Renal cortical epithelial cell (primary cell): ENCODE results near the gene CHRM3. TPM values are rescaled to one million over a fixed set of nuclear protein-coding genes. Genes with fewer than 3 reads are reported as not detected.

ENCODE experiments used
- DNase-seq: peaks from one replicate; pipeline ENCODE4 v3.0.0-alpha.2; 2011; ENCODE audit warnings: low read depth
- total RNA-seq: library from RNA; depleted of rRNA; stranded (reverse); fragments of >200 nt; gene quantifications from 2 replicates; pipeline ENCODE4 v1.2.3, GENCODE V29; 2014

The CHRM3 gene
- total RNA-seq, 1 donor from 2014 or later: 8.6 TPM

DNA sequence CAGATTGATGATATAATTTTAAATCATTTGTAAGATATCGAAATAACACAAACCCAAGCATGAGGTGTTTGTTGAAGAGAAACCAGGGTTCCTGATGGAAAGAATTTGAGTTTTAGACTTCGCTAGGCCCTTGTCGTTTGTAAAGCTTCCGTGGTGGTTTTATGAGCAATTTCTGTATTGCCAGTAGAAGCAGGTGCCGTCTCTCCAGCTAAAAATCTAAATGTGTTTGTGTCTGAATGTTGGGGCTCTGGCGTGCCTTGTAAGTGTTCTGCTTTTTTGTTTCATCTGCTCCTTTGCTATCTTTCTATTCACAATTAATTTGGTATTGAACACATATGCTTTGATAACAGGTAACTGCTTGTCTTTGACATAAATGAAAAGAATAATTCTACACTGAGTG is 27.5 kb downstream of the CHRM3 start:
- DNase-seq: no peak

DNA sequence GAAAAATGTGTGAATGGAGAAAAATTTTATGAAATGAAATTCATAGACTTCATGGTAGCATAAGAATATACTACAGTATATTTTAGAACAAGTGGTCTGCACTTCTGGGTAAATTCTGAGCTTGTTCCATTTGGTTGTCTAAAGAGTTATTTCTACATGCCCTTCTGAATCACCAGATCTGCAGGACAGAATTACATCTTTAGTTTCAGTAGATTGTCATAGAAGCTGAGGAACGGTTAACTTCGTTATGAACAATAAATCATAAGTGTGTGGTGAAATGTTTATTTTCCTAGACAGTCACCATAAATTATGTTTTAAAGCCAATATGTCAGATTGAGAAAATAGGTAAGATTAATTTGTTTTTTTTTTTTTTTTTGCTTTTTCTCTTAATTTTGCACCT is 30.9 kb downstream of the CHRM3 start:
- DNase-seq: no peak

DNA sequence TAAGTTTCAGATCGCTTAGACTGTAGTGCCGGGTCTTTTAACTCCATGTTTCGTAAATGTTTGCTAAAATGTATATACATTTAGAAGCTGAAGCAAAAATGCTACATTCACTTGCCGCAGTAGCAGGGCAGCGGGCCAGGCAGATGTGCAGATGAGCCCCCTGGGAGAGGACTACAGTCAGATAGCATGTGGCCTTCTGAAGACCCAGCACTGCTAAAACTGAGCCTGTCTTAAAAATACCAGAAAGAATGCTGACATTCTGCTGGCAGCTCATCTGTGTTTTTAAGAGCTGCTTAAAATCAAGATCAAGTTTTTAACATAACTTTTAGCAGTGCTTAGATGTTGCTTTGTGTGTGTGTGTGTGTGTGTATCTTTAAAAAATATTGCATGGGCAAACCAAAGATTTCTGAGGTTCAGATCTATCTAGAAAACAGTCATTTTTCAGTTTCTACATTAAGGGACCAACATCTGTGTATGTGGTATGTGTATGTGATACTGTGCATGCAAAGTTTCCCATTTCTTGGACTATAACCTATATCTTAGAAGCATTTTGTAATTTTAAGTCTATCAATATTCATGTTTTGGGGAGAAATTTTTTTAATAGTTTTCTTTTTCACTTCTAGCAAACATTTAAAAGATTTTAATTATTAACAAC is 31.7 kb downstream of the CHRM3 start:
- DNase-seq: no peak

DNA sequence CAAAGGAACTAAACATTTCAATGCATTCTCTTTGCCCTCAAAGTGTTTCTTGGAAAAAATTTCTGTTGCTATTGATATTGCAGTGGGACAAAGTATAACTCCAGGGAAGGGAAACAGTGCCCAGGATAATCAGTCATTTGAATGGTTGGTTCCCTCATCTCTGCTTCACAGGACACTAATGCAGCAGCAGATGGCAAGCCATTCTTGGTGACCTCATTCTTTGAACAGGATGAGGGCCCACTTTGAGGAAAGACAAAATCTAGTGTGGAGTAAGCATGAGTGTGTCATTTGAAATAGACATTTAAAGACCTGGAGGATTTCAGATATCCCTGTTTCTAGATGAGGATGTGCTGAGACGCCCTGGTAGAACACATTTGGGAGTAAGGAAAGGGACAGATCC is 32.3 kb downstream of the CHRM3 start:
- no peak for DNase-seq

DNA sequence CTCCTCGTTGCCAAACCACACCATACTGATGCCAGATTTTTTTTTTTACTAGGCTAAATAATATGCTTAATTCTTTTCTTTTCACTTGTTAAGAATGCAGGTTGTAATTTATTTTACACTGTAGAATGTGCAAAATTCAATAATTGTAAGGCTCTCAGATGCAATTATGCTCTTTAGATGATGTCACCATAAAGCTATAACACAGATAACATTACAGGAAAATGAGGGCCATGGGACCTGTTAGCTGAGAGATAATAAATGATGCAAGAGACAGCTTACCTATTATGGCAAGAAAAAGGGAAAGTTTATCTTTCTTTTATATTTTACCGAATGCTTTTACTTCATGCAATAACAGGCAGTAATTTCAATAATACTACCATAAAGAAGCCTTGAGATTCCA is 35.4 kb downstream of the CHRM3 start:
- no peak for DNase-seq

DNA sequence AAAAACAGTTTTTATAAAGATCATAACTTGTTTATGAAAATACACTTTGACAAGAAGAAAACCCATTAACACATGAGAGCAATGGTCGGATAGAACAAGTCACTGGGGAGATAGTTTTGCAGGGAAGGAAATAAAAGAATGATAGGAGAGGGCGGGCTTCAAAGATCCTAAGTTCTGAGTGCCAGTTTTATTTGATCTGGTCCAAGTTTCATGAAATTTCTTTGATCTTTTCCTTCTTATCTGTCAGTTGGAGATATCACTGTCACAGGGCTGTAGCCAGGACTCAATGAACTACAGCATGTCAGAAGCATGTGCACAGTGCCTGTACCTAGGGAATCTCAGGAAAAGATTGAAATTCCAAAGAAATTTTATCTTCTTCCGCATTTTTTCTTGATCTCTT is 36.5 kb downstream of the CHRM3 start:
- DNase-seq: no peak

DNA sequence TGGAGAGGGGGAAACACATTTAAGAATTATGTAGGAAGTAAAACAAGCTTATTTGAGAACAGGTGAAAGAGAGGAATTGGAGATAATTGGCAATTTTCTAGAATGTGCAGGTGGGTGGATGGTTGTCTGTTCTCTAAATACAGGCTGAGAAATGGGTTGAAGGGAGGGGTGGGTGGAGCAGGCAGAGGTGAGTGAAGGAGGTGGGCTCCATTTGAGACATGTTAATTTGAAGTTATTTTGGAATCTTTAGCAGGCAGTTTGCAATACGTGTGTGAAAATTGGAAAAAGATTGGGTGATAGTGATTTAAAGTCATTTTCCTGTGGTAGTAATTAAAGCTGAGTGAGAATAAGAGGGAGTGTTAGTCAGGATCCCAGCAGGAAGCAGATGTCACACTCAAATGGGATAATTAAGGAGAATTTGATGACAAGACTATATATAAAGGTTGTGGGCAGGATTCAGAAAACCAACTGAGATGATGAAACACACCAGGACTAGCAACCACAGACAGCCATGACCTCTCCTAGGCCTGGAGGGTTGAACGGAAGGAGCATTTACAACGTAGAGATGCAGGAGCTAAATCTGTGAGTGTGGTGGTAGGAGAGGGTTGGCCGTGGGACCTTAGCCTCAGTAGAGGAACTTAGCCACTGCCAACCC is 40.6 kb downstream of the CHRM3 start:
- no peak for DNase-seq

DNA sequence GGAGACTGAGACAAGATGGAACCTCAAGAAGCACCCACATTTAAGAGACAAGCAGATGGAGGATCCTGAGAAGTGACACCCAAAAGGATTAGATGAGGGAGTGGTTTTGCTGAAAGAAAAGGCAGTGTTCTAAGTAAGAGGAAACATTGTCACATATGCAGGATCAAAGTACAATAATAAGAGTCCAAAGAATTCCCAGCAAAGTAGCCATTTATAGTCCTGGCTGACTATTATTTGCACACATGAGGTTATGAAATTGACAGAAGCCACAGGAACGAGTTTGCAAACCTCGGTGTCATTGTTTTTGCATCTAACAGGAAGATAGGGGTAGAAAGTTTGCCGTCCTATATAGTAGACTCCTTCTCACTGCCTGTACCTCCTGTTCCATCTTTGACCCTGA is 41.3 kb downstream of the CHRM3 start:
- DNase-seq: no peak

DNA sequence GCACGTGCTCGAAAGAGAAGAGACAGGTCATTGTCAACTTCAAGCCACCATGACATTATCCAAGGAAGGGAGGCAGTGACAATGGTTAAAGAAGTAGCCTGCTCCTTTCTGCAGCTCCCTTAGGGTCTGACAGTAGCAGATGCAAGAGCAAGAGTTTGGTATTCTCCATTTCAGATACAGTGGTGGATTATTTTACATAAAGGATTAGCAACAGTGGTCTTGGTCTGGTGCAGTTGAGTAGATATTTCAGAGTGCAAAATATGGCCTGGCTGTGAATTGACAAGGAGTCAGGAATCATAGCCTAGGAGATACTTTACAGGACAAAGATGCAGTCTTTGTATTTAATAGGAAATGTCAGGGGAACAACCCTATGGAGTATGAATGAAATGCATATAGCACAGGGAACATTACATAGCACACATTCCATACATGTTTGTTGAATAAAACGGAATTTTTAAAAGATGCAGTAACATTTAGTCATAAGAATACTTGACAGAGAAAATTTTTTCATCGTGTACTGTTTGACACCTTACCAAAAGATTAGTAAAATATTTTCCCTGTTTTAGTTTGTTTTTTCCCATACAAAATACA is 41.8 kb downstream of the CHRM3 start:
- DNase-seq: no peak

DNA sequence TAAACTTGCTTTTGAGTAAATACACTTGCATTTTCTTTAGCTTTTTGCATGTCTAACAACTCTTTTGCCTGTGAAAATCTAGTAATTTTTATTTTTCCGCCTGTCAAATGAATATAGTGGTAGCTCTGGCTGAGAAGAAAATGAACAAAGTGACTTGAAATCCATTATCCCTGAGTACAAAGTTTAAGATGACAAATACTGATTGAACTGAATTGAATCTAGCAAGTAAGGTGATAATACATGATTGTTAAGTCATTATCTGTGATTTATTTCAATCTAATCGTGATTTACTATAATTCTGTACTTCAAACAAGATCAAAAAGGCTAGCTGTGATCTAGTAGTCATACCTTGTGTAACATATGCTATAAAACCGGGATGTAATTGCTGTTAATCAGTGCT is 42.8 kb downstream of the CHRM3 start:
- no peak for DNase-seq

DNA sequence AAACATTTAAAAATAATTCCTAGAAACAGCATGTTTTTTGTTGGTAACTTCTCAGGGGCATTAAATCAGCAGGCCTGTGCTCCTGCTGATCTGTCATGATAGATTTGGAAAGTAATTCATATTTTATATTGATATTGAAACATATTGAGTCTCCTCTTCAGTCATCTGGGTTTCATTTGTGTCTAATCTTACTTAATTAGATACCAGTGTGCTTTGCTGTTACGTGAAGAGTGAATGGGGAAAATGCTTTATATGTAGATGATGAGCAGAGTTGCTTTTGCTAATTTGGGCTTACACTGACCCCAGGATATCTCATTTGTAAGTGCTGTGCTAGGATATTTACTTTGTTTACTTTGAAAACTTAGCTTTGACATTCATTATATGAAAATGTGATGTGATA is 45.9 kb downstream of the CHRM3 start:
- no peak for DNase-seq

DNA sequence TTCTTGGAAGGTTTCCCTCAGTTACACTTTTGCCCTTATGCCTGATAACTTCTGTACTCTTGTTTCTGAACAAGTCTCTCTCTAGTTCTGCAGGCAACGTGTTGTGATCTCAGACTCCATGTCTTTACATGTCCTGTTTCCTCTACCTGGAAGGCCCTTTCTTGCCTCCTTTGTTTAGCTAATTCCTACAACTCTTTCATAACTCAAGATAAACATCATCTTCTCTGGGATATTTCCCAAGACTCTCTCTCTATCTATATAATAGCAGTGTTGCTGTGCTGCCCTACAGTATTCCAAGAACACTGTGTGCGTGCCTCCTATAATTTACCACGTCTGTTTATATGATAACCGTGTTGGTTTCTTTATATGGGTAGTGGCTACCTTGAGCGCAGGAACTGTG is 47.8 kb downstream of the CHRM3 start:
- no peak for DNase-seq
